ENCODE measurements around the gene PARP12. TPM values are rescaled to one million over a fixed set of nuclear protein-coding genes. Genes with fewer than 3 reads are reported as not detected.

The PARP12 gene
- total and polyA plus RNA-seq, 9 of the 15 experiments (the other 6 are each of a cell fraction or from before 2014, with no cell fraction given): 4.6 to 40.4 (median 23.5) TPM

DNA sequence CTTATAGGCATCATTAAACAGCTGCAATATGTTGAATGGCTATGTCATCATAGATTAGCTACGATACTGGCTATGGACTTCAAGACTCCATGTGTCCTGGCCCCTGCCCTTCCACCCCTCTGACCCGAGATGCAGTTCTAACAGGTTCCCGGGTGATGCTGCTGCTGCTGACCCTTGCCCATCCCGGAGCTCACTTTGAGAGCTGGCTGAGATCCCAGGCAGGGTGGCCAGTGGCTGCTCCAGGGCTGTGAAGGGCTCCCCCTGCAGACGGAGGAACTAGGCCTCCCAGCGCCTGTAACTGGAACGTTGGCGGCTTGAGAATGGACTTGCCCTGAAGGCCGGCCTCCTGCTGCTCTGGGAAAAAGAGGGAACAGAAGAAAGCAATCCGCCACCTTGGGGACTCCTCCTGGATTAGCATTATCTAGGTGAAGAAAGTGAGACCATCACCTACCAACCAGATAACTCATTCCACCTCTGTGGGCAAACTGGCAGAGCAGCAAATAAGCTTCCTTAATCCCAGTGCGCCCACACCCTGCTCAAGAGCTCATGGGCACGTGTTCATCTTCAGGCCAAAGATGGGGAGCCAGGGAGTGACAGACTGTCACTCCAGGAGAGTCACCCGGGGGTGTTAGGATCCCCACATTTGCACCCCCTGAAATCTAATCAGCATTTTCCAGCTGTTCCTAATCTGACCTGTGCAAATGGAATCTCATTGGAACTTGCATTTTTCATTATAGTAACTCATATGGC is 56.8 kb downstream of the PARP12 start:
- POLR2A ChIA-PET: interaction anchor here (0.6 to 1.7 kb wide), 22 partner anchors 9 to 1925 kb away, joined by 3 to 13 read pairs (median 3); partner anchors contain the start of gene PARP12
- no peak for TF ChIP-seq ZNF324 (CRISPR knock-in tag; IDR thresholded peaks at IDR 0.05)
- TF ChIP-seq BRF1 (IDR thresholded peaks at IDR 0.05; ENCODE audit: borderline replicate concordance, extremely low read depth, insufficient read length): no peak
- TF ChIP-seq NCOA4 (IDR thresholded peaks at IDR 0.05; ENCODE audit: partially characterized antibody): no peak
- TF ChIP-seq GATAD2B (IDR thresholded peaks at IDR 0.05; ENCODE audit: borderline replicate concordance): no peak
- TF ChIP-seq PHTF2 (CRISPR knock-in tag; IDR thresholded peaks at IDR 0.05): no peak
- TF ChIP-seq ZNF586 (CRISPR knock-in tag; conservative IDR thresholded peaks at IDR 0.05): no peak
- no peak for TF ChIP-seq BRD4 (IDR thresholded peaks at IDR 0.05)
- no peak for TF ChIP-seq RFX5 (IDR thresholded peaks at IDR 0.05; ENCODE audit: low read depth, low read length)
- TF ChIP-seq, protein P1, sequence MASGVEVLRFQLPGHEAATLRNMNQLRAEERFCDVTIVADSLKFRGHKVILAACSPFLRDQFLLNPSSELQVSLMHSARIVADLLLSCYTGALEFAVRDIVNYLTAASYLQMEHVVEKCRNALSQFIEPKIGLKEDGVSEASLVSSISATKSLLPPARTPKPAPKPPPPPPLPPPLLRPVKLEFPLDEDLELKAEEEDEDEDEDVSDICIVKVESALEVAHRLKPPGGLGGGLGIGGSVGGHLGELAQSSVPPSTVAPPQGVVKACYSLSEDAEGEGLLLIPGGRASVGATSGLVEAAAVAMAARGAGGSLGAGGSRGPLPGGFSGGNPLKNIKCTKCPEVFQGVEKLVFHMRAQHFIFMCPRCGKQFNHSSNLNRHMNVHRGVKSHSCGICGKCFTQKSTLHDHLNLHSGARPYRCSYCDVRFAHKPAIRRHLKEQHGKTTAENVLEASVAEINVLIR (CRISPR knock-in tag; IDR thresholded peaks at IDR 0.05): no peak
- TF ChIP-seq ZNF253 (CRISPR knock-in tag; conservative IDR thresholded peaks at IDR 0.05): no peak
- TF ChIP-seq, protein P2, sequence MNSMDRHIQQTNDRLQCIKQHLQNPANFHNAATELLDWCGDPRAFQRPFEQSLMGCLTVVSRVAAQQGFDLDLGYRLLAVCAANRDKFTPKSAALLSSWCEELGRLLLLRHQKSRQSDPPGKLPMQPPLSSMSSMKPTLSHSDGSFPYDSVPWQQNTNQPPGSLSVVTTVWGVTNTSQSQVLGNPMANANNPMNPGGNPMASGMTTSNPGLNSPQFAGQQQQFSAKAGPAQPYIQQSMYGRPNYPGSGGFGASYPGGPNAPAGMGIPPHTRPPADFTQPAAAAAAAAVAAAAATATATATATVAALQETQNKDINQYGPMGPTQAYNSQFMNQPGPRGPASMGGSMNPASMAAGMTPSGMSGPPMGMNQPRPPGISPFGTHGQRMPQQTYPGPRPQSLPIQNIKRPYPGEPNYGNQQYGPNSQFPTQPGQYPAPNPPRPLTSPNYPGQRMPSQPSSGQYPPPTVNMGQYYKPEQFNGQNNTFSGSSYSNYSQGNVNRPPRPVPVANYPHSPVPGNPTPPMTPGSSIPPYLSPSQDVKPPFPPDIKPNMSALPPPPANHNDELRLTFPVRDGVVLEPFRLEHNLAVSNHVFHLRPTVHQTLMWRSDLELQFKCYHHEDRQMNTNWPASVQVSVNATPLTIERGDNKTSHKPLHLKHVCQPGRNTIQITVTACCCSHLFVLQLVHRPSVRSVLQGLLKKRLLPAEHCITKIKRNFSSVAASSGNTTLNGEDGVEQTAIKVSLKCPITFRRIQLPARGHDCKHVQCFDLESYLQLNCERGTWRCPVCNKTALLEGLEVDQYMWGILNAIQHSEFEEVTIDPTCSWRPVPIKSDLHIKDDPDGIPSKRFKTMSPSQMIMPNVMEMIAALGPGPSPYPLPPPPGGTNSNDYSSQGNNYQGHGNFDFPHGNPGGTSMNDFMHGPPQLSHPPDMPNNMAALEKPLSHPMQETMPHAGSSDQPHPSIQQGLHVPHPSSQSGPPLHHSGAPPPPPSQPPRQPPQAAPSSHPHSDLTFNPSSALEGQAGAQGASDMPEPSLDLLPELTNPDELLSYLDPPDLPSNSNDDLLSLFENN (IDR thresholded peaks at IDR 0.05; ENCODE audit: low read depth in 2 of 2, low read length in 2 of 2): no peak
- TF ChIP-seq ELF2 (CRISPR knock-in tag; IDR thresholded peaks at IDR 0.05): no peak
- TF ChIP-seq NR2C1 (IDR thresholded peaks at IDR 0.05): 0 out of 2 replicates have a peak, but pooled peaks have one; percentile 5
- no peak for TF ChIP-seq NR2C1 (tag; IDR thresholded peaks at IDR 0.05)
- TF ChIP-seq TEAD1 (CRISPR knock-in tag; IDR thresholded peaks at IDR 0.05): no peak
- no peak for TF ChIP-seq NR1H2 (CRISPR knock-in tag; IDR thresholded peaks at IDR 0.05)
- TF ChIP-seq SIN3A (IDR thresholded peaks at IDR 0.05; ENCODE audit: borderline replicate concordance in 2 of 2, control insufficient read depth in 1 of 2, low read depth in 2 of 2, low read length in 2 of 2): 0 out of 4 replicates have a peak, but pooled peaks of 1 of the 2 experiments have one; percentile 14
- TF ChIP-seq CHD2 (IDR thresholded peaks at IDR 0.05; ENCODE audit: low read depth, low read length): no peak

More for the DNA sequence above, 56.8 kb downstream of the PARP12 start:
- Histone ChIP-seq H3K4me1 (replicated peaks in 1 of 2; ENCODE audit: control insufficient read depth in 2 of 2, insufficient read depth in 2 of 2, low read length in 2 of 2) (peaks cover 10 to 11% of the 10 kb centered on the region in 2 experiments; a peak in 4 of 5 replicates), H3K36me3 (ENCODE audit: control insufficient read depth, insufficient read depth, low read length) (no peaks in the 10 kb centered on the region), H3K27ac (ENCODE audit: extremely low read depth, low read depth, low read length) (no peak overlapping the region), H4K20me1 (replicated peaks; ENCODE audit: control insufficient read depth, insufficient read depth, low read length) (0 out of 2 replicates have a peak, but pooled peaks cover 5% of the 10 kb centered on the region), H3K79me2 (ENCODE audit: control insufficient read depth, insufficient read depth, low read length) (no peaks in the 10 kb centered on the region), H3K9me3 (replicated peaks; ENCODE audit: control insufficient read depth, insufficient read depth, low read depth, low read length) (no peaks in the 10 kb centered on the region), H3K4me2 (ENCODE audit: insufficient read depth, low read length) (peak overlapping the region; percentile 33; the same call in 1 of the 2 replicates), H3K9me1 (ENCODE audit: control insufficient read depth, insufficient read depth, low read length) (no peaks in the 10 kb centered on the region), H3K27me3 (ENCODE audit: control insufficient read depth in 2 of 2, insufficient read depth in 2 of 2, low read length in 2 of 2) (peaks cover 4 to 21% of the 10 kb centered on the region in 2 experiments; a peak in 3 of 5 replicates), H3K4me3 (no peak overlapping the region), H3K9ac (ENCODE audit: insufficient read depth in 1 of 2, low read depth in 2 of 2, low read length in 2 of 2) (no peak overlapping the region), H2AFZ (ENCODE audit: low read depth, low read length) (peak overlapping the region; percentile 60)
- peak; percentile 70 for FAIRE-seq
- in situ Hi-C loops (cut with MboI): no loop called here
- intact Hi-C loops (cut with micrococcal nuclease): loop anchor here (1.0 to 5.0 kb wide), 4 partner anchors 169 to 646 kb away; no protein-coding TSS in a partner anchor
- CTCF ChIA-PET (ENCODE audit: low intra/inter-chr PET ratio): interaction anchor here (1.6 to 2.0 kb wide), 2 partner anchors 360 to 387 kb away, joined by 5 to 7 read pairs; no protein-coding TSS in a partner anchor
- WGBS (ENCODE audit: insufficient coverage, low coverage, missing lambda C conversion rate): 16% methylated on average over 13 of the region's 13 CpGs
- BruUV-seq (replicated peaks): no TSS peak
- DNase-seq (ENCODE audit: extremely low read depth in 1 of 4, low spot score in 3 of 4): peak; percentile 79 to 90 (median 84)
- ATAC-seq: peak; percentile 93

Measured in K562 (cell line).